Stimulated activated CD4-positive, alpha-beta T cell treated with anti-CD3 and anti-CD28 coated beads, Interleukin-4, amount 100 ng/mL, for 4 hours (primary cell): Measurements from ENCODE around the gene RALGAPA2.

Source experiments
- DNase-seq, 2 experiments: peaks; one replicate each; pipeline ENCODE4 v3.0.0-alpha.2; 2020

RALGAPA2 gene

DNA sequence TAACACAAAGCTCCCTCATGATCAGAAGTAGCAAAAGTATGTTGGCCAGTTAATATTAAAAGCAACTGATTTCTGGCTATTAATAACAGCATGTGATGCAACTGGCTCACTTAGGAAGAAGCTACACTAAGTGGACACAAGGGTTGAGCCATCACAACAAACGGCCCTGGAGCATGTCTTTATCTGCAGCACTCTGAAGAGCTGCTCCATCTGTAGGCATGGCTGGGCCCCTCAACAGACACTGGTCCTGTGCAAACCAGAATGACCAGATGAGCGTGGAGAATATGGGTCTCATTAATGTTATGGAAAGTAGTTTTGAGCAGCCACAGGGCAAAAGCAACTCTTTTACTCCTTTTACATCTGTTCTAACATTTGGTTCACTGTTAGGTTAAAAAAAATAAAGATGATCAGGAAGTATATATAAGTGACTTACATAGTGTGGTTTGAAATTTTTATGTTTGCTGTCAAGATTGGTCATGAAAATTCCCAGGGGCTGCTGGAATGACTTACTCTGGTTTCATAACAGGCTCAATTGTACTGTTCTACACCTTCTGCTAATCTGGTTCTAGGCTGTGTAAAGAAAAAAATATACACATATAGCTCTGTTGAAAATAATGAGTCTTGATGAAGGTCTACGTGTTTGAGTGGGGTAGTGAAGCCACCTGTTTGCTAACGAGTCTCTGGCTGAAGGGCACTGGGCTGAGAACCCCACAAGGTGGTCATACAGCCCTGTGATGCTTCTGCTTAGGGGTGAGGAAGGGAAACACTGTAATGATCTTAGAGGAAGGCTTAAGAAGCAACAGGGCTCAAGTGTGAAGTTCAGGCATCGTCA, 286.4 kb downstream of the RALGAPA2 start:
- no peak for DNase-seq

DNA sequence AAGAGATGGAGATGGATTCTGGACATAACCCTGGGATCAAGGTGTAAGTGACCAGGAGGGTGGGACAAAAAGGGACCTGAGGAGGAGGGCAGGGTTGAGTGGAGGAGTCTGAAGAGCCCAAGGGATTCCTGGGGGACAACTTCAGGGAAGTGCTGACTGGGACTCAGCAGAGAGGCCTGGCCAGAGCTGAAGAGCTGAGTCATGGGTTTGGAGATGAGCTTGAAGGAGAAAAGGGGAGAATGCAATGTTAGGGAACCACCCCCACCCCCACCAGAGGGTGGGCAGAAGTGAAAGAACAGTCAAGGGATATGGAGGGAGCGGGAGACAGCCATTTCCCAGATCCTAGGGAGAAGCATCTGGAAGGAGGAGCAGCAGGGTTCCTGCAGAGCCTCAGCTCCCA, 289.3 kb downstream of the RALGAPA2 start:
- DNase-seq: no peak

DNA sequence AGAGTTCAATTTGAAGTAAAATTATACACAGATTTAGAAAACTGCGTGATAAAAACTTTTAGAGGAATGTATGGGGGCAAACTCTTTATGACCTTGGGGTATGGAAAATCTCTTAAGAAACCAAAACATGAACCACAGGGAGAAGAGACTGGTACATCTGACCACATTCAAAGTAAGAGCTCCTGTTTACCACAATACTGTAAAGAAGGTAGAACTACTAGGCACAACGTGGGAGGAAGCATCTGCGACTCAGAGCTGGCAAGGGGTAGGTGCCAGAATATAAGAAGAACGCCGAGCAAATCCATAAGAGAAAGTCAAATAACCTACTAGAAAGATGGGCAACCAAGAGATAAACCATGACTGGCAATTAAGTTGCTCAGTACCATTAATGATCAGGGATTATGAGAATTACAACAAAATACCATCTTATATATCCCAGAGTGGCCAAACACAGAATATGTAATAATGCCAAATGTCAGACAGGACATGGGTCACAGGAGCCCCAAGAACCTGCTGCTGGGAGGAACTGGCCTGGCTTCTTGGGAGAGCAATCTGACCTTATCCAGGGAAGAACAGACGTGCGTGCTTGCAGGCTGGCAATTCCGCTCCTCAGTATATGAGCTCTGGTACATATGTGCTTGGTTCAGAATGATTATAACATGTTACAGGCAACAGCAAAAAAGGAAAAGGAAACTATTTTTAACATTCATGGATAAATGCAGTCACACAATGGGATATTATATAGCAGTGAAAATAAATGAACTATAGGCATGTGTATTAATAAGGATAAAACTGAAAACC, 294.4 kb downstream of the RALGAPA2 start:
- DNase-seq: no peak

DNA sequence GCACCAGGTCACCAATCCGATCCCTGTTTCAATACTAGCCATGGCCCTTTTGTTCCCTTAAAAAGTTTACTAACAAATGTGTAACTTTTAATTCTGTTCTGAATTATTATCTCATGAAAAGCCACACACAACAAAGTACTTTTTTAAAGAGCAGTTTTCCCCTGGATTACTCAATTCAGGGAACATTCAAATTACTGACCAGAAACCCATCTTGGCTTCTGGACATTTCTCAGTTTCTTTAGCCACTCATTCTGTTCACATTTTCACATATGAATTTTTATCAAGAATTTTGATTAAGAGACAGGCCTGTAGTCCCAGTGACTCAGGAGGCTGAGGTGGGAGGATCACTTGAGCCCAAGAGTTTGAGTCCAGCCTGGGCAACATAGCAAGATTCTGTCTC, 297.1 kb downstream of the RALGAPA2 start:
- DNase-seq: no peak

DNA sequence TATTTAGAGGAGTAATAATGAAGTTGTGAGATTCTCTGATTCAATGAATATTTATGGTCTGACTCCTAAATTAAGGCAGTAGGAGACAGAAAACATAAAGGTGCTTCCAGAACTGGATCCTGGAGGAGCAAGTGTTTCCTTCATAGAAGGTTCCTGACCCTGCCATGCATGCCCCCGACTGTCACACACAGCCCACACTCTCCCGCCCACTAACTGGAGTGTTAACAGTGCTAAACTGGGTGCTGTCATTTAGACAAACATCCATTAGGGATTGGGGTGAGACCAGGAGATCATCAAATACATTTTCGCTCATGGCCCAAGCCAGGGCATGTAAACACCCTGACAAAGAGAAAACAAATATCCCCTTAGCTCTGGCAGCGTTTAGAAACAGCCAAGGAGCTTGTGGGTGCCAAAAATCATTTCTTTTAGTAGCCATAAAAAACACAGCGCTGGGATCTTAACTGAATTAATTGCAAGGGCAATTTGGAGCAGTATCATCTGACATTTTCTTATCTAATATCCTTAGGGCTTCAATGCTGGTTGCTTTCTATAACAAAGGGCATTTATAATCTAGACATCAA, 297.7 kb downstream of the RALGAPA2 start:
- no peak for DNase-seq

DNA sequence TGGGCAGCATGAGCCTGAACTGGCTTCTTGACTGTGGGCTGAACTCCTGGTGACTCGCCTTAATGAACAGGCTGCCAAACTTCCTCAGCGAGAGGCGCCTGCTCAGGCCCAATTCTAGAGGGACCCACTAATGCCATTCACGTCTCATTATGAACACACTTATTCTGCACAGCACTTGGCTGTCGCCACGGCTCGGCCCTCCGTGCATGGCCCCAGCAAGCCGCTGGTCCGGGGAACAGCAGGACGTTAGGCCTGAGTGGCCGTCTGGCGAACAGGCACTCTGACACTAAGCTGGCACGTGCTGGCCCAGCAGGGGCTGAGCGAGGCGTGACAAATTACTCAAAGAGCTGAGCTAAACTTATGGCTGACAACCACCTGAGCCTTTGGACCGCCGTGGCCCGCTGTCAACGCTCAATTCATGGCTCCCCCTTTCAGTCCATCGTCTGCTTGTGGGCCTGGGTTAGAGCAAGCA, 298.6 kb downstream of the RALGAPA2 start:
- no peak for DNase-seq

DNA sequence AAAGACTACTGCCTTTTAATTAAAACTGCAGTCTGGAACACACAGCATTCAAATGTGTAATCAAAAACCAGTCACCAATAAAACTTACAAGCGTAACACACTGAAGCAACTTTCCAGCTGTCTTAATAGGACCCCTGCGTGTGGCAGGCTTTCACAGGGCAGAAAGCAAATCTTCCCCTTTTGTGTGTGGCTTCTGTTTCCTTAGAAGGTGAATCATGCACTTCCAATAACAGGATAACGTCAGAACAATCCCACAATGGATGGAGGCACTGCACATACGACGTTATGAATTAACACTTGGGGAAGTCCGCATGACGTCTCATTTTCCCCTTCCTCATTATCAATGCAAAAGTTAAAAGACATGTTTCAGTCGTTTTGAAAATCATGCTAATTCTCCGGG, 299.7 kb downstream of the RALGAPA2 start:
- DNase-seq: no peak

DNA sequence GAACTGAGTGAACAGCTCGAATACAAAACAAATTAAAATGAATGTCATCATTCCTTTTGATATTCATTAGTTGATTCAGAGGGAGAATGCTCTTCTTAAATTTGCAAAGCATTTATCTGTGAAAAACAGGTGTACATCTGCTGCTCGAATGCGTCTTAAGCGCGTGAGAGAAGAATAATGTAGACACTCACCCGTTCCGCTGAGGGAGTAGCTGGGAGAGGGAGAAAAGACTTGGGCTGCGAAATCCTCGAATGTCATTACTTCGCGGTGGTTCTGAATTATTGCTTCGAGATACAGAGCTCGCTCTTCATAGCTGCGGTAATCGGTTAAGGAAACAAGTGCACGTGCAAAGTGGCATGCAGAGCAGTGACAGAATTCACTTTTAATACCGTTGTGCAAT, 300.6 kb downstream of the RALGAPA2 start:
- no peak for DNase-seq

DNA sequence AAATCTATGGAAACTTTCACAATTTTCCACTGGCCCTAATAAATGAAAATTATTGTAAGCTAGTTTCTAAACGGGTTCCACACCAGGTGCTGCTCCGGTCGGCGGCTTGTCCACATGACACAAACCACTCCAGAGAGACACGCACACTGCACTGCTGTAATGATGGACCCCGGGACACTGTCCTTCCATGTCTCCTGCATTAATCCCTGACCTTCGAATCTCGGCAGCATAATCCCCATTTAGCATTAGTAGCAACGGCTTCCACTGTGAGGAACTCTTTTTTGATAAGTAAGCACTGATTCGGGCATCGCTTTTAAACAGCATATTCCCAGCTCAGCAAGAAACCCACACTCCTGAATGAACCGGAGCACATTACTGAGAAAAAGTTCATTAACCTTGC, 301.0 kb downstream of the RALGAPA2 start:
- no peak for DNase-seq

DNA sequence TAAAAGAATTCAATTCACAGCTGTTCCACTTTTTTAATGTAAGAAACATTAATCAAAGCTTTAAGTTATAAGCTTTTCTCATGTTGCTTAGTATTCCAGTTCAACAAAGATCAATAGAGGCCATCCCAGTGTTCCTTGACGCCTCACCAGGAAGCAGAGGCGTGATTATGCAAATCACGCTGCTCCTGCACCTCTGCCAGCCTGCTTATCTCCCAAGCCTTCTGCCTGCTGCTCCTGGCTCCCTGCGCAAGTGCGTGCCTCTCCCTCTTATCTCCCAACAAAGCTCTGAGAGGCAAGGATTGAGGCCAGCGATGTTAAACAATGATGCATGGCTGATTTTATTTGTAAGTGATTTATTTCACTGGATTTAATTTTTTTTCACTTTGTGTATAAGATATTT, 301.8 kb downstream of the RALGAPA2 start:
- no peak for DNase-seq

DNA sequence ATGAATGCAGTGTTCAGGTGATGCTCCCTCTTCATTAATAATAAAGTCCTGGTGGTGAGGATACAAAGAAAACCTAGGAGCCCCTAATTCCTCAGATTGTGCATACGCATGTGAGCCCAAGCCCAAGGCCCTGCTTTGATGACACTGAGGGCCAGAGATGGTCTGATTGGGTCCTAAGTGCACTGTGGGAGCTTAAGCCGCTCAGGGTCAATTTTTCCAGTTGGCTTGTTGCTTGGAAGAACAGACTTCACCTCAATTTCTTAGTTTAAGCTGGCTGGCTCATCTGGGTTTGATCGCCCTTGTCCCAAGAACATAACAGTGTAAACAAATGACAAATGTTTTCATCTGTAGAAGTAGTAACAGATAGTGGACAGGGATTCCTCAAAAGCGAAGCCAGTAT, 303.1 kb downstream of the RALGAPA2 start:
- no peak for DNase-seq

DNA sequence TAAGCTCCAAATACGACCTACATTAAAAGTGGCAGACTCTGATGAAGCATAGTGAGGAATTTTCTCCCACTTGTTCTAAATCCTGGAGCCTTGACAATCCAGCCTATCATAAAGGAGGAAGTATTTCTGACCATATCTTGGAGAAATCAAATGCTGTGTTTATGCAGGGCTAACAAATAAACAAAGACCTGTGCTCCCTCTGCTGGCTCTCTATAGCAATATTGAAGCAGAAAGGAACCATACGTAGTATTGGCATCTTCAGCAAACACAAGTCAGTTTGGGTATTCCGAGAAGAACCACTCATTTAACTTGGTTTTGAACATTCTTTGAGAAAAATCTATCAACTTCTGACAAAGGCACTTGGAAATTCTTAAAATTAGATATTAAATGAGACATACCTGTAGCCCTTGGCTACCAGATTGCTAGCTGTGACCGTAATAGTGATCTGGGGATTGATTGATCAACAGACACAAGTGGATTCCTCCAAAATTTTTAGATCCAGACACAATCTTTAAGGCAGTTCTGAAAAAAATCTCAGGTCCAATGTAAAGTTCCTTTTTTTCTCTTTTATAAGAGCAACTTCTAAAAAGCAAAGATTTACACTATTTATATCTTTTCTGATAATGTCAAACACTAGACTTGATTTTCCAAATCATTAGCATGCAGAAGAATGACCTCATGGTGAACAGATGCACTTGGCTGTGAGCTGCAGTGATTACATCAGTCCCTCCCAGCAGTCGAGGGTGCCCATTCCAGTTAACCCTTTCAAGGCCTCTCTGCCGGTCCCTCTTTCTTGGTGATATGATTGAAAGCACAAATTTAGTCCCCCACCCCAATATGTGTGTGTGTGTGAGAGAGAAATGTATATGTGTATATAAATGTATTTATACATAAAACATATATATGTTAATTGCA, 304.3 kb downstream of the RALGAPA2 start:
- DNase-seq: no peak

DNA sequence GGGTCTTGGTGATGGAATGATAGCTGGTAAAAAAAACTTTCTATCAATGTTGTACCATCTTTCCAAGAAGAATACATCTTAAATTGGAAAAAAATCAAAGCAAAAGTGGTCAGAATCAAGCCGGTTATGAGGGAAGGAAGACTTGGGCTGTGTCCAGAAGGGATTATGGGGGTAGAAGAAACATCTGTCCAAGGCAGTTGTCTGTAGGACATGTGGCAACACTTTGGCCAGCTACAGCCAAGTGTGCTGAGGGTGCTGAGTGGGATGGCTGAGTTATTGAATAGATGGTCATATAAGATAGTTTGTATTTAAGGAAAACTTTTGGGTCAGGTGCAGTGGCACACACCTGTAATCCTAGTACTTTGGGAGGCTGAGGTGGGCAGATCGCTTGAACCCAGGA, 306.1 kb downstream of the RALGAPA2 start:
- no peak for DNase-seq

DNA sequence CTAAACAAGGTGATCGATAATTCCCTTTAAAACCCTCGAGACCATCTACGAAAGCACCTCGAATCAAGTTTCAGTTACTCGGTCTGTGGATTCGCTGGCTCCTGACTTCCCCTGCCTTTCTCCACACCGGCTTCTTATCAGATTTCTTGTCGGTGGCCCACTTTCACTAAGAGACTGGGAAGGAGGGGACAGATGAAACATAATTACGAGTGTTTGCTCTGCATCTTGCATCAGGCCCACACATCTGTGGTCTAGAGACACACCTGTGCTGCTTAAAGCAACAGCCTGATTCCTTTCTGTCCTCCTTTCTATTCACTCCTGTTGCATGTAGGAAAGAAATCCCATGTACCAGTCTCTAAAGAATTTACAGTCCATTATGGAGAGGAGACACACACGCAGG, 306.8 kb downstream of the RALGAPA2 start:
- DNase-seq: no peak

DNA sequence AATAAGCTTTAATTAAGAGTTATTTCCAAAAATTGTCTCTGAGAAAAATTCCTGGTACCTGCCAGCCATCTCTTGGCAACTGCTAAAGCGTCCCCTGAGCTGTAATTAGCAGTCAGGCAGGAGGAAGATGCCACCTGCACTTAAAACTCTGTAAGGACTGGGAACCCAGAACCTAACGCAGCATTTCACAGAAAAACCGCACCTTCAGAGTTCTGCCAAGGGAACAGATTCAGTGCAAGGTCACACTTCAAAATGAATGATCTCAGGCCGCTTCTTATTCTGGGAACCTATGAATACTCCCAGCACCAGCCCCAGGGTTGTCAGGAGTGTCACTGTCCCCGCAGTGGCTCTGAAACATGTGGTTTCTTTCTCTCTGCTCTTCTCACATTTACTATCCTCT, 307.8 kb downstream of the RALGAPA2 start:
- no peak for DNase-seq

DNA sequence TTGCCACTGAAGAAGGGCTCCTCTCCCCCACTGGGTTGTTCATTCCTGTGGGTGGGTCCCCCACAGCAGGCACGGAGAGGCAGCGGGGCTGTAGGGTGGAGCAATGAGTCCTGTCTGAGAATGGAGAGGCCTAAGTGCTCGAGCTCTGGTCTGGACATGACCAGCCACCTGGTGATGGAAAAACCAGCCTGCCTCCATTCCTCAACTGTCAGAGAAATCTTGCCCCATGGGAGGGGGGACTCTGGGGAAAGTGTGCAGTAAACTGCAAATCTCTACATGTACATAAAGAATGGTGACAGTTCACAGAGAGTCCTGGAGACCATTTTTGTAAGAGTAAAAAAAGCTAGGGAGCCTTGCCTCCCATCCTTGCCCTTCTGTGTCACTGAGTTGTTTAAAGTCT, 310.5 kb downstream of the RALGAPA2 start:
- DNase-seq: no peak

DNA sequence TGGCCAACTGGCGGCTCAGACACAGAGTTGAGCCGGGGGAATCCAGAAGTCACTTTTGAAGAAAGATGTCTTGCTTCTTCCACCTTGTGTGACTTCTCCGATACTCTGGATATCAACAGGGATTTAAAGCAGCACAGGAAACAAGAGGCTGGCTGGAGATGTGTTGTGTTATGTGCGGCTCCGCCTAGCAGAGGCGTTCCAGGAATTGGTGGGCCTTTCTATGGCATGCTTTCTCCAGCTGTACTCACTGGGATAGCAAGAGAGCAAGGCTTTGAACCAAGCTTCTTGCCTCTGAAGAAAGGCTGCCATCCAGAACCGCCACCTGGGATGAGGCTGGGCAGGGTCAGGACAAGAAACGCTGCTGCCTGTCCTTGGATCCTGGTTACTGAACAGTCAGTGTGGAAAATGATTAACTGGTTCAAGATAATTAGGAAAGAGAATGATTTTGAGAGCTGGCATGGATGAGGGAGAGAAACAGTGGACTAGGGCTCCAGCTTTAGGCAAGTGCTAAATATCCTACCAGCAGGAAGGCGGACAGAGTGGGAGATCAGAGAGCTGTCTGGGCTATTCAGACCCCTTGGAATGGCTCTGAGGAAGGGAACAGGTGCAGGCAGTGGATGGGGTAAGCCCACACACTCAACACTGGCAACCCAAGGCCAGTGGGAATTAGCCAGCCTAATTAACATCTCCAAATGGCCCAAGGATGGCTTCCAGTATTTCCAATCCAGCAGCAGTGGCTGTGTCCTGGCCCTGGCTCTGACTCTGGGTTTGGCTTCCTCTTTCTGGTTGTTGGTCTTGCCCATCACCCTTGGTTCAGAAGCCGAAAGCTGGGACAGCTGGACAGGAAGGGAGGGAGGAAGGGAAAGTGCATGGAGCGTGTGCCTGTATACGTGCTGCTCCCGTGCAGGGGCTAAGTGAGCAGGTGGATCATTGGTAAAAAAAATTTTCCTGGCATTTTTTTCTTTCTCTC, 312.6 kb downstream of the RALGAPA2 start:
- DNase-seq: no peak

DNA sequence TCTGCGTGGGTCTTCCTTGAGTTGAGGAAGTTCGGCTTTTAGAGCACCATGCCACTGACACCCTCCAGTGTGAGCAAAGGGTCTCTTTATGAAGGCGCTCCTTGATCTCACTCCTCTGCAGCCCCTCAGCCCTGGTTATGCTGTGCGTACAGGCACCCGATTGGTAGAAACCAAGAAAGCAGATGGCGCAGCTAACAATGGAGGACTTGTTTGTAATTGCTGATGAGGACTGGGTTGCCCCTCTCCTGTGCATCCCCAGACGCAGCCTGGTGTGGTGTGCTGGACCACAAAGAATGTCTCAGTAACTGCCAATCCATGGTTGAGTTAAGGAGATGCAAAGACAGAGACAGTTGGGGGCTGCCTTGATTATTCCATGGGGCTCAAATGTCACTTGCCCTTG, 314.3 kb downstream of the RALGAPA2 start:
- no peak for DNase-seq

DNA sequence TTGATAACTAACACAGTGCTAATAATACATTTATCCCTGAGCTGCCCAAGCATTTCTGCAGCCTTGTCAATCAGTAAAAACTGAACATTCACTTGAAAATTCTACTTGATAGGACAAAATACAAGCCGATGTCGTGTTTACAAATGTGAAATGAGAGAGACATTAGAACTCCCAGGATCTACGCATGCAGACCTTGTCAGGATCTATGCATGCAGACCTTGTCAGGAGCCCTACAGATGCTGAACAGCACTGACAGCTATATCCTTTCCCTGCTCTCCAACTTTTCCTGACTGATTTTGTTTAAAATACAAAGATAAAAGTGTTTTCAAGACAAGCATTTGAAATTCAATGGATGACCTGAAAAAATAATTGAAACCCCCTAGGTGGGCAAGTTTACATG, 315.6 kb downstream of the RALGAPA2 start:
- DNase-seq: no peak

DNA sequence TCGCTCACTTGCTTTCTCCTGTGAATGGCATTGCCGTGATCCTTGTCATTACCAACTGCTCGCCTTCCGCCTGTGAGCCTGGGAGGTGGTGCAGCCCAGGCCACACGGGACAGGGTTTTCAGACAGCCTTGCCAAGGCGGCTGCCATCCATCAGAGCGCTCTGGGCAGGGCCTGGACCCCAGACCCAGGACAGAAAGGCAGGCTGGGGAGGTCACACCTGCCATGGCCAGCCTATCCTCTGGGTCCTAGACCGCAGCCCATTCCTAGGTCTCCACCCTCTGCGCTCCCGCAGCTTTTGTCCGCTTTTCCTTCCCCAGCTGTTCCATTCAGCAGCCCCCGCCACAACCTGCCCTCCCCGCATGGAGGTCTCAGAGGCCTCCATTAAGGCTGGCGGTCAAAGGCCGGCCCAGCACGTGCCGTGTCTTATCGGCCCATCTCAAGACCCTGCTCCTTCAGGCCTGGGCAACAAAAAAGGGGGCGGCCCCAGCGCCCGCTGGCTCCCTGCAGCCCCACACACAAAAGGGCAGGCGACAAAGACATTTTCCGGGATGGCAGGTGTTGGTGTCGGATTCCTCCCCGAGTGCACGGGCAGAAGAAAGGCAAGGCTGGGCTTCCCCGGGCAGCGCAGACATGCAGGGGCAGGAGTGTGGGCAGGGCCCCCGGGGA, 316.4 kb downstream of the RALGAPA2 start:
- no peak for DNase-seq

DNA sequence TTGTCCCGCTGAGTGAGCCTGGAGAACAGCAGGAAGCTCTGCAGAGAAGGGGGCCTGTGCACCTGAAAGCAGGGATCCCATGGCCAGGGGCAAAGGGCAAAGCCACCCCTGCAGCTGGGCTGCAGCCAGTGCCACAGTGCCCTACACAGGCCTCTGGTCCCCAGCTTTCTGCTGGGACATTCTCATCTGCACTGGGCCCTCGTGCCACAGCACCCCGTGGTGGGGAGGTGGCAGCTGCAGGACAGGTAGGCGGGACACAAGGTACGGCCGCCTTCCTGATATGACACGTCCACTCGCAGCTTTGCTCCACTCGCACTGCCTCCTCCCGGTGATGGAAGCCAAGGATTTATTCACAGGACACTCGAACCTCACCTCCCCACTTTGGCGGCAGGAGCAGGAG, 317.4 kb downstream of the RALGAPA2 start:
- no peak for DNase-seq
